K562 (cell line): Measurements from ENCODE around the gene CD164. TPM values are rescaled to one million over a fixed set of nuclear protein-coding genes. Genes with fewer than 3 reads are reported as not detected.
A peak's percentile ranks its signal among the peaks of the same experiment; 100 is the strongest.

Source experiments
- CREB1 ChIP-seq, 2 experiments: sonication (generic) in 1 of 2; formaldehyde crosslinking in 1 of 2; IDR thresholded peaks; 2 replicates each; pipeline versions ENCODE4 v1.6.1 to v1.8.0; 2012 to 2022; ENCODE audit warnings: inconsistent platforms in 1 of 2, mild to moderate bottlenecking in 1 of 2, missing genetic modification reagents in 1 of 2, moderate library complexity in 1 of 2
- FUS ChIP-seq: fragments of 200-400 bp; formaldehyde crosslinking; optimal IDR thresholded peaks from 2 replicates; pipeline ENCODE3; 2017; ENCODE audit warnings: low read depth, low read length
- GTF2A2 ChIP-seq: IDR thresholded peaks from 2 replicates; pipeline ENCODE4 v1.6.1; 2016; ENCODE audit warnings: mild to moderate bottlenecking, missing genetic modification characterization, missing compliant biosample characterization
- PKNOX1 ChIP-seq: fragments of 450-650 bp; IDR thresholded peaks from 2 replicates; pipeline ENCODE4 v1.6.1; 2016
- REST ChIP-seq, 2 experiments: fragments of 450-650 bp; formaldehyde crosslinking in 1 of 2; IDR thresholded peaks; 2 replicates each; pipeline versions ENCODE4 v1.4.0 to v1.6.1; 2014 to 2020; ENCODE audit warnings: mild to moderate bottlenecking in 2 of 2, borderline replicate concordance in 1 of 2, low read depth in 1 of 2
- RREB1 ChIP-seq: fragments of 250-450 bp; sonication (Bioruptor Pico); IDR thresholded peaks from 2 replicates; pipeline ENCODE4 v1.4.0; 2020
- SMC3 ChIP-seq: conservative IDR thresholded peaks from 2 replicates; pipeline ENCODE4 v1.6.1; 2011; ENCODE audit warnings: low read depth, low read length, improper control_type of control experiment; ENCODE audit not compliant: insufficient read depth
- ZBED1 ChIP-seq: IDR thresholded peaks from 2 replicates; pipeline ENCODE4 v1.6.1; 2014
- ZHX1 ChIP-seq: fragments of 150-350 bp; conservative IDR thresholded peaks from 2 replicates; pipeline ENCODE4 v1.6.1; 2014; ENCODE audit warnings: low read length
- ZNF764 ChIP-seq: fragments of 250-450 bp; sonication (Bioruptor Pico); IDR thresholded peaks from 2 replicates; pipeline ENCODE4 v1.4.0; 2020; ENCODE audit warnings: low read depth, mild to moderate bottlenecking, moderate library complexity
- polyA plus RNA-seq, 8 experiments: library from polyadenylated mRNA; depleted of rRNA in 4 of 8; stranded (reverse) in 5 of 8; unstranded in 3 of 8; fragments of >200 nt; fragmentation: Nextera tagmentation in 2 of 8; fragmentation: Illumina TruSeq in 1 of 8; extraction: Ambion mirVana in 2 of 8; extraction: Trizol in 1 of 8; gene quantifications; 2 replicates each; pipeline versions ENCODE4 v1.2.1 to v1.2.3, GENCODE V29; 2011 to 2014; ENCODE audit warnings: inconsistent platforms in 1 of 8, missing spikeins in 1 of 8
- total RNA-seq, 7 experiments: library from RNA; depleted of rRNA in 6 of 7; stranded (reverse); fragments of >200 nt in 6 of 7; fragmentation: Illumina TruSeq in 2 of 7; extraction: Trizol in 2 of 7; gene quantifications; 2 replicates each; pipeline versions ENCODE4 v1.2.1 to v1.2.3, GENCODE V29; 2011 to 2021; ENCODE audit warnings: low replicate concordance in 1 of 7

CD164 gene
- total and polyA plus RNA-seq, 9 of the 15 experiments (the other 6 are each of a cell fraction or from before 2014, with no cell fraction given), result 79.5 to 317 (median 165) TPM

GRCh38 chr6:109397020-109397419 lies 14.8 kb upstream of the CD164 start (continued):
- TF ChIP-seq REST (IDR thresholded peaks at IDR 0.05; ENCODE audit: borderline replicate concordance) (peak; percentile 75; the same call in 1 of the 2 replicates), REST (CRISPR knock-in tag; IDR thresholded peaks at IDR 0.05; ENCODE audit: low read depth) (no peak), ZHX1 (no peak), GTF2A2 (tag) (no peak), CREB1 (IDR thresholded peaks at IDR 0.05) (no peak), CREB1 (CRISPR knock-in tag; IDR thresholded peaks at IDR 0.05) (no peak), FUS (no peak), PKNOX1 (no peak), SMC3 (0 out of 2 replicates have a peak, but pooled peaks have one; percentile 31), ZBED1 (no peak), ZNF764 (CRISPR knock-in tag) (no peak), RREB1 (CRISPR knock-in tag) (no peak)
